HL-60 (cell line): ENCODE measurements around the gene BTBD6.

Source experiments
- GABPA ChIP-seq: IDR thresholded peaks from 2 replicates; pipeline ENCODE4 v1.6.1; 2012; ENCODE audit warnings: low read depth
- POLR2AphosphoS5 ChIP-seq: IDR thresholded peaks from 2 replicates; pipeline ENCODE4 v1.6.1; 2012; ENCODE audit warnings: low read depth
- SPI1 ChIP-seq: IDR thresholded peaks from 2 replicates; pipeline ENCODE4 v1.6.1; 2012; ENCODE audit warnings: low read depth, mild to moderate bottlenecking, borderline replicate concordance
- TF ChIP-seq, protein P1 (sequence below): IDR thresholded peaks from one replicate; pipeline ENCODE4 v1.5.1; 2011; ENCODE audit warnings: low read length, control low read depth, inconsistent platforms; ENCODE audit not compliant: insufficient read depth
- TF ChIP-seq, protein P2 (sequence below): IDR thresholded peaks from 2 replicates; pipeline ENCODE4 v1.6.1; 2012; ENCODE audit warnings: low read depth; ENCODE audit not compliant: insufficient replicate concordance

DNA sequence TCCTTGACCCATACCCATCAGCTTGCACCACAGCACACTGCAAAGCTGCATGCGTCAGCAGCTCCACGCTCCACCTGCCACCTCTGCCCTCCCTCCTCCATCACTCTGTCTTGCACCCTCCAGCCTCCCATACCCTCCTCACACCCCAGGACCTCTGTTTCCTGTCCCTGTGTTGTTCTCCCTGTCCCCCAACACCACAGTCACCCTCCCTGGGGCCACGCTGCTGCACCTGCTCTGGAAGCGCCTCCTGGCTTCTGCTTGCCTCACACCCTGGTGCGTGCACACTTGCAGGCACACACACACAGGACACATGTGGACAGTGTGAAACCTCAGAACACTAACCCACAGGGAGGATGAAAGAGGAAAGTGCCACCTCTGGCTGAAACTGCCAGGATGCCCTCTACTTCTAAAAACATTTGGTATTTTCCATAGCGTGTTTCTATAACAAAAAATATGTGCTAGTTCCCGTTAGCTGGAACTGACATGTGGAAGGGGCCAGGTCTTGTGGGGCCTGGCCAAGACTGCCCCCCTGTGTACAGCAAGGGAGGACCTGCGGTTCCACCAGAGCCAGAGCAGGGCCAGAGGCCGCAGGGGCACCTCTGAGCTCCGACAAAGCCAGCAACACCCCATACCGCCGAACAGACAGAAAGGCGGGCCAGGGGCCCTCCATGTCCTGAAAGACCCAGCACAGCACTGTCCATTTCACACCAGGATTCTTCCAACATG lies 42.5 kb downstream of the BTBD6 start:
- TF ChIP-seq, protein P1, sequence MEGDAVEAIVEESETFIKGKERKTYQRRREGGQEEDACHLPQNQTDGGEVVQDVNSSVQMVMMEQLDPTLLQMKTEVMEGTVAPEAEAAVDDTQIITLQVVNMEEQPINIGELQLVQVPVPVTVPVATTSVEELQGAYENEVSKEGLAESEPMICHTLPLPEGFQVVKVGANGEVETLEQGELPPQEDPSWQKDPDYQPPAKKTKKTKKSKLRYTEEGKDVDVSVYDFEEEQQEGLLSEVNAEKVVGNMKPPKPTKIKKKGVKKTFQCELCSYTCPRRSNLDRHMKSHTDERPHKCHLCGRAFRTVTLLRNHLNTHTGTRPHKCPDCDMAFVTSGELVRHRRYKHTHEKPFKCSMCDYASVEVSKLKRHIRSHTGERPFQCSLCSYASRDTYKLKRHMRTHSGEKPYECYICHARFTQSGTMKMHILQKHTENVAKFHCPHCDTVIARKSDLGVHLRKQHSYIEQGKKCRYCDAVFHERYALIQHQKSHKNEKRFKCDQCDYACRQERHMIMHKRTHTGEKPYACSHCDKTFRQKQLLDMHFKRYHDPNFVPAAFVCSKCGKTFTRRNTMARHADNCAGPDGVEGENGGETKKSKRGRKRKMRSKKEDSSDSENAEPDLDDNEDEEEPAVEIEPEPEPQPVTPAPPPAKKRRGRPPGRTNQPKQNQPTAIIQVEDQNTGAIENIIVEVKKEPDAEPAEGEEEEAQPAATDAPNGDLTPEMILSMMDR, result no peak
- TF ChIP-seq POLR2AphosphoS5, result peak; percentile 97
- TF ChIP-seq, protein P2, sequence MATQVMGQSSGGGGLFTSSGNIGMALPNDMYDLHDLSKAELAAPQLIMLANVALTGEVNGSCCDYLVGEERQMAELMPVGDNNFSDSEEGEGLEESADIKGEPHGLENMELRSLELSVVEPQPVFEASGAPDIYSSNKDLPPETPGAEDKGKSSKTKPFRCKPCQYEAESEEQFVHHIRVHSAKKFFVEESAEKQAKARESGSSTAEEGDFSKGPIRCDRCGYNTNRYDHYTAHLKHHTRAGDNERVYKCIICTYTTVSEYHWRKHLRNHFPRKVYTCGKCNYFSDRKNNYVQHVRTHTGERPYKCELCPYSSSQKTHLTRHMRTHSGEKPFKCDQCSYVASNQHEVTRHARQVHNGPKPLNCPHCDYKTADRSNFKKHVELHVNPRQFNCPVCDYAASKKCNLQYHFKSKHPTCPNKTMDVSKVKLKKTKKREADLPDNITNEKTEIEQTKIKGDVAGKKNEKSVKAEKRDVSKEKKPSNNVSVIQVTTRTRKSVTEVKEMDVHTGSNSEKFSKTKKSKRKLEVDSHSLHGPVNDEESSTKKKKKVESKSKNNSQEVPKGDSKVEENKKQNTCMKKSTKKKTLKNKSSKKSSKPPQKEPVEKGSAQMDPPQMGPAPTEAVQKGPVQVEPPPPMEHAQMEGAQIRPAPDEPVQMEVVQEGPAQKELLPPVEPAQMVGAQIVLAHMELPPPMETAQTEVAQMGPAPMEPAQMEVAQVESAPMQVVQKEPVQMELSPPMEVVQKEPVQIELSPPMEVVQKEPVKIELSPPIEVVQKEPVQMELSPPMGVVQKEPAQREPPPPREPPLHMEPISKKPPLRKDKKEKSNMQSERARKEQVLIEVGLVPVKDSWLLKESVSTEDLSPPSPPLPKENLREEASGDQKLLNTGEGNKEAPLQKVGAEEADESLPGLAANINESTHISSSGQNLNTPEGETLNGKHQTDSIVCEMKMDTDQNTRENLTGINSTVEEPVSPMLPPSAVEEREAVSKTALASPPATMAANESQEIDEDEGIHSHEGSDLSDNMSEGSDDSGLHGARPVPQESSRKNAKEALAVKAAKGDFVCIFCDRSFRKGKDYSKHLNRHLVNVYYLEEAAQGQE, result no peak
- no peak for TF ChIP-seq SPI1
- no peak for TF ChIP-seq GABPA
